GM10847 (cell line): ENCODE measurements around the gene POTEF.
"Not testable (repeated sequence)": the region's sequence is repeated elsewhere in the genome, so short reads cannot be mapped to it uniquely, and the experiment has no call there.

Source experiments
- POLR2A ChIP-seq: IDR thresholded peaks from 2 replicates; pipeline ENCODE4 v1.6.1; 2011; ENCODE audit not compliant: insufficient read length; ENCODE audit errors: extremely low read depth

Gene POTEF

DNA sequence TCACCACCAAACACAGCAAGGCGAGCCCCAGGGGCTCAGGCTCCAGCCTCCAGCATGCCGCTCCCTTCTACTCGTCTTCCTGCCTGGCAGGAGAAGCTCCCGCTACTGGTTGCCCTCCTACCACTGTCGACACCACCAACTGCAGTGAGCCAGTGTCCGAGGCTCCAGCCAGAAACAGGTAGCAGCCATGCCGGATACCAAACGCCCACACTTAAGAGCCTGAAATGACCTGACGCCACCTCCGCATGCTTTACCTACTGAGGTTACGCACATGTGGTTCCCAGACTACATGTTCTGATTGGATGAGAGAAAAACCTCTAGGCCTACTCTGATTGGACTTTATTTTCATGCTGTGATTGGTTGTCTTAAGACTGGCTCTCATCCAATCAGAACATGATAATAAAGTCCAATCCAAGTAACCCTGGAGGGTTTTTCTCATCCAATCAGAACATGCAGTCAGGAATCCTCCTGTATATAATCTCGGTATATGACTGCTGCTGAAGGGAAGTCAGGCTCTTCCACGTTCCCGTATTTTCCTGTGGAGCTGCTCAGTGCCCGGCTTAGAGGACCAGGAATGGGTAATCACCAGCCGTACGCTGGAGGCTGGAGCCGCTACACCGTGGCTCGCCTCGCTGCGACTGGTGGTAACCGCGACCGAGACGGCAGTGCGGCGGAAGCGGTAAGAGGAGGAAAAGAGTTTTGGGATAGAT, at the start of gene POTEF:
TSS of gene POTEF (minus strand) at position 103 of the 710 bp plus-strand sequence. CDS start 8,707 bp downstream, outside the sequence.
- TF ChIP-seq POLR2A = not testable (repeated sequence)

DNA sequence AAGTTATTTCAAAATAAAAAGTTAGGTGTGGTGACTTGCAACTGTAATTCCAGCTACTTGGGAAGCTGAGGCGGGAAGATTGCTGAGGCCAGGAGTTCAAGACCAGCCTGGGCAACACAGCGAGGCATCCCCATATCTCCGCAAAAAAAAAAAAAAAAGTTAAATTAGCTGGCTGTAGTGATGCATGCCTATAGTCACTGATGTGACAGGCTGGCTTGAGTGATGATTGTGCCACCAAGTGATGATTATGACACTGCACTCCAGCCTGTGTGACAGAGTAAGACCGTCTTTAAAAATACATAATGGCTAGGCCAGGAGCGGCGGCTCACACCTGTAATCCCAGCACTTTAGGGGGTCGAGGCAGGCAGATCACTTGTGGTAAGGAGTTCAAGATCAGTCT, 40.9 kb upstream of the POTEF start:
- no peak for TF ChIP-seq POLR2A

DNA sequence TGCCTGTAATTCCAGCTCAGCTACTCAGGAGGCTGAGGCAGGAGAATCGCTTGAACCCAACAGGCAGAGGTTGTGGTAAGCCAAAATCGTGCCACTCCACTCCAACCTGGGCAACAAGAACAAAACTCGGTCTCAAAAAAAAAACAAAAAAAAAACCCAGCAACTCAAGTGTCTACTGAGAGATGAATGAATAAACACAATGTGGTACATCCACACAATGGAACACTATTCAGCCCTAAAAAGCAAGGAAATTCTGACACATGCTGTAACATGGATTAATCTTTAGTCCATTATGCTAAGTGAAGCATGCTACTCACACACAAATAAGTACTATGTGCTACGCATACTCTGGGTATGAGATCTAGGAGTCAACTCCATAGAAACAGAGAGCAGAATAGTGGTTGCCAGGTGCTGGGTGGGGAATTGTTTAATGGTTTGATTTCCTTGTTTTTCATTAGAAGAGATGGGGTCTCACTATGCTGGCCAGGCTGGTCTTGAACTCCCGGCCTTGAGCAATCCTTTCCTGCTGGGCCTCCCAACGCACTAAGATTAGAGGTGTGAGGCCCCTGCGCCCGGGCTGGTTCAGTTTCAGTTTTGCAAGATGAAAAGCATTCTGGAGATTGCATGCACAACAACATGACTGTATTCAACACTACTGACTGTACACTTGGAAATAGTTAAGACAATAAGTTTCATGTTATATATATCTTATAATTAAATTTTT, 36.4 kb upstream of the POTEF start:
- TF ChIP-seq POLR2A = no peak

DNA sequence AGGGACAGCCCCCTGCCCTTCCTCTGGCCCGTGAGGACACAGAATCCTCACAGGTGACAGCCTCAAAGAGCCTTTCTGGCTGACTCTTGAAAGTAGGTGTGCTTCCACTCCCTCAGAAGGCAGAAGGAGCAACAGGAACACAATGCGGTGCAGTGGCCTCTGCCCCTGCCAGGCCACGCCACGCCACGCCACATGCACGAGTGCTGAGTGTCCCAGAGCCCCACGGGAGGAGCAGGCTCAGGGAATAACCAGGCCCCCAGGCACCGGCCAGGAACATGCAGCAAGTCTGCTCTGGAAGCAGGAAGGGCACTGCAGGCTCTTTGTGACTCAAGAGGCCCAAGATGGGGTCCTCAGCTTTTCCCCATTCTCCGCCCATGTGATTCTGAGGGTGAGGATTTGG, 33.9 kb upstream of the POTEF start:
- TF ChIP-seq POLR2A = no peak

DNA sequence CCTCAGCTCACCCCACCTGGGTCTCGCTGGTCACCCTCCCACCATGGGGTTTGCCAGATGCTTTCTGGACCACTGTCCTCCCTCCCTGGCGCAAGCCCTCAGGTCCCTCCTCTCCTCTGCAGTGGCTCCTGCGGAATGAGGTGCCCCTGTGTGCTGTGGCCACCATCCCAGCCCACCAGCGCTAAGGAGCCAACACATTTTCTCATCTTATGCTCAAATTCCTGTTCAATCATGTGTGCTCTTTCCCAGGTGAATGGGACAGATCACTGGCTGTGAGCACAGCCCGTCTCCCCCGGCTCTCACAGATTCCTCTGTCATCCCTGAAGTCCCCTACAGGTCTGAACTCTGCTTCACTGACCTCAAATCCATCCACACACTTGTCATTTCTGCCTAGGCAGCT, 31.1 kb upstream of the POTEF start:
- TF ChIP-seq POLR2A = no peak

DNA sequence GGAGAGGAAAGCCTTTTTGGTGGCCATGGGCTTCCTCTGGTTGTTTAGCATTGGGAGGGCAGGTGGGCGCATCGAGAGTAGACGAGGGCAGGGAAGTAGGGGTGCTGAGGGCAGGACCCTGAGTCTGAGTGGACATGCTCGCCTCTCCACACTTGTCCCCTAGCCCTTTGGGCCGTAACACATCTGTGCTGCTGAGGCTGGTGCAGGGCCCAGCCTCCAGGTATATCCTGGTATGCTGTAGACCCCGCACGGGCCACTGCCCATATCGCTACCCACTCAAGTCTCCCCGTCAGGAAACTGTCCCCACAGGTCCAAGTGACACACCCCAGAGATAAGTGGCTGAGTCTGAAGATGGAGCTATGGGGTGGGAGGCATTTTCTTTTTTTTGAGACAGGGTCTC, 29.6 kb upstream of the POTEF start:
- no peak for TF ChIP-seq POLR2A

DNA sequence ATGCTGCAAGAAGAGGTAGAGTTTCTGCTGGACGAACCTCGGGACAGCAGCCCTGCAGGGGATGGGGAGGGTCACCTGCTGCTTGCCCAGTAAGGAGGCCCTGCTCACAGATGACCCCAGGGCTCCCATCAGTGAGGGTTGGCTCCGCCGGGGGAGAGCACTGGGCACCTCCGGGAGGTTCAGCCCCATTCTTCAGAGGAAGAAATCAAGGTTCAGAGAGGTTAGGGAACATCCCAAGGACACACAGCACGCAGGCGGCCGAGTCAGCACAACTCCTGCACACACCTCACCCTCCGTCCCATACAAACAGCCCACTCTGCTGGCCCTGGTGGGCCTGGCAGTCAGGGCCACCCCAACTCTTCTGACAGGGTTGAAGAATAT, 27.6 kb upstream of the POTEF start:
- no peak for TF ChIP-seq POLR2A

DNA sequence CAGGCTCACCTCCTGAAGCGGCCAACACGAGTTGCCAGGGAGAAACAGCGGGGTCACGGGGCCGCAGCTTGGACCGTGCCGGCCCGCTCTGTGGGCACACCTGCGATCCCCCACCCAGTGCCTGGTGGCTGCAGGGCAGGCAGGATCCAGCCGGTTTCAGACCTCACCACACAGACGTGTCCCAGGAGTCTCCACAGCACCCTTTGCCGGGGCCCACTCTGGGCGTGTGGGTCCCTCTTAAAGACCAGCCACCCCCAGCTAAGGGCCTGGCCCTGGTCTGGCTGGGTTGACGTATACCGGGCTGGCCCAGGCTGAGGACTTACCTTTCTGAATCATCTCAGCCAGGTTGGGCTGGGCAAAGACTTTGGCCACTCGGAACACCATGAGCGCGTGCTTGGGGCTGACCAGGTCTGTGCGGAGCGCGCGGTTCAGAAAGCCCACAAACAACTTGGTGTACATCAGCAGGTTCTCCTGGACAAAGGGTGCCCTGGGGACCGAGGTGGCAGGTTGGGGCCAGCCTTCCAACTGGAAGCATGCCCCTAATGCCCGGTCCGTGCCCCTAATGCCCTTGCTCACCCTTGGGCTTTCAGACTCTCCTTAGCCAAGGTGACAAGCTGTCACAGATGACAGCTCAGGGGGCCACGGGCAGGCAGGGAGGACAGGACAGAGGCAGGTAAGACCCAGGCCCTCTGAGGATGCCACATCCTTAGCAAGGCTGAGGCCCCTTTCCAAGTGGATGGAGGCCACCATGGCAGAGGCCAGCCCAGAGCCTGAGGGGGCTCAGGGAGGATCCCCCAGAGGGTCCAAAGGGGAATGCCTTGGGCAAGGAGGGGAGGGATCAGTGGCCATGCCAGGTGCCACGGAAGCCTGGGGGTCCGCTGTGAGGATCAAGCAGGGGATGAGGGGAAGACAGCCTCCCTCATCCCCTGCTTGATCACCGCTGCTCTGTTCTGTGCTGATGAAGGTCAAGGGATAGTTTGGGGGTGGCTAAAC, 26.0 kb upstream of the POTEF start:
- no peak for TF ChIP-seq POLR2A

DNA sequence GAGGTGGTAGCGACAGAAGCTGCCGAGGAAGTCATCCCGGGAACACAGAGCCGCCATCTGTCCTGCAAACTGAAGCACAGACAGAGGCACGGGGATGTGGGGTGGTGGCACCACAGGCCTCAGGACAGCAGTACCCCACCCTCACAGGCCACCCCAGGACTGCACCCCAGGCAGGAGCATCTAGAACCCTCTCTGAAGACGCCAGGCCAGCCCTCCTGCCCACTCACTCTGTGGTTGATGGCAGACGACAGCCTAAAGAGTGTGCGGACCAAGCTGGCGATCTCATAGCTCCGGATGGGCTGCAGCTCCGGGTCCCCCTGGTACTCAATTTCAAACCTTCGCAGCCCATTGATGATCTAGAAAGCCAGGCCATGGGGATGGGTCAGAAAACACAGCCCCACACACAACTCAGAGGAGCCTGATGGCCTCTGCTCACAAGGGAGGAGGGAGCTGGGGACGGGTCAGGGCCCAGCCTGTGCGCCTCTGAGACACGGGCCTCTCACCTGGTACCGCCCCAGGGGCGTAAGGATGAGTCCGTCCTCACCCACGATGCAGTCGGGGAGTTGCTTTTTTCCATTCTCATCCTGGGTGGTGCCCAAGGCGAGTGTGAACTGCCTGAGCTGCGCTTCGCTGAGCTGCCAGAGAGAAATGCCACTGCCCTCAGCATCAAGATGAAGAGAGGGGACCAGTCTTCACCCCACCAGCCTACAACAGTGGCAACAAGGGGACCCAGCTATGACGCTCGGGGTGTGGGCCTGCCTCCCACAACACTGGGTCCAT, 24.0 kb upstream of the POTEF start:
- no peak for TF ChIP-seq POLR2A

DNA sequence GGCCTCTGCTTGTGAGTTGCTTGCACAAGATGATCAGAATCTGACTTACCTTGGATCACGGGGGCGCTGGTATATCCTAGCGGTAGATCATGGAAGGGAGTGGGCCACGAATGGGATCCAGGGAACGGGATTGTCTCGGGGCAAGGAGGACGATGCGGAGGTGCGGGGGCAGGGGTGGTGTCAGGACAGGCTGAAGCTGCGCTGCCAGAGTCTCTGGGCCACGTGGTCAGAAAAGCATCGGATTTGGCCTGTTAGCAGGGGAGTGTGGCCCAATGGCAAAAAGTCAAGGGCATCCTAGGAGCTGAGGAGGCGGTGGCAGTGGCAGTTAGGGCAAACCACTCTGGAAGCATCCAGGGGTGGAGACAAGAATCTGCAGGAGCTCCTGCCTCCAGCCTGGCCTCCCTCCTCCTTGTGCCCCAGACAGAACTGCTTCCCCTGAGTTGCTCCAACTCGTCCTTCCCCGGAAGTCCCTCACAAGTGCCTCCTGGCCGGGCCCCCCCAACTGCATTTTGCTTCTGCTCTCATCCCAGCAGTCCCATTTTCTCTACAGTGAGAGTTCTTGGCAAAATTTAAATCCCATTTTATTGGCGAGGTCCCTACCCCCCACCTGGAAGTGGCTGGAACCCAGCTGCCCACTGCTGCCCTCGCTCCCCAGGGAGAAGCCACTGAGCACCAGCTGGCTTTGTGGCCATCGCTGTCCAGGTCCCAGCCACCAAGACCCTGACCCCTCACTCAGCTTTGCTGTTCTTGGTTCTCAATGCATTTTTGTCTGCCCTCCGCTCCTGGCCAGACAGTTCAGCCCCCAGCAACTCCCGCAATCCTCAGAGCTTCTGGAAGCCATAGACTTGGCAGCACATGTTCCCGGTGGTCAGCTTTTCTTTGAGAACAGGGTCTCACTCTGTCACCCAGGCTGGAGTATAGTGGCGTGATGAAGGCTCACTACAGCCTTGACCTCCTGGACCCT, 21.4 kb upstream of the POTEF start:
- TF ChIP-seq POLR2A = no peak

DNA sequence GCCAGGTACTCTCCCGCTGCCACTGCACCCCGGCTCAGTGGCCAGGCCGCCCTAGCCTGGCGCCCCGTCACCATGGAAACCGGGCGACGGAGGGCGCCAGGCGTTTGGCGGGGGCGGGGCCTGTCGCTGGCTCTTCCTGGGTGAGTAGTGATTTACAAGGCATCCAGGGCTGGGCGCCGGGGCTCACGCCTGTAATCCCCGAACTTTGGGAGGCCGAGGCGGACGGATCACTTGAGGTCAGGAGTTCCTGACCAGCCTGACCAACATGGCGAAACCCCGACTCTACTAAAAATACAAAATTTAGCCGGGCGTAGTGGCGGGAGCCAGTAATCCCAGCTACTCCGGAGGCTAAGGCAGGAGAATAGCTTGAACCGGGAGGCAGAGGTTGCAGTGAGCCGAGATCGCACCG, 16.0 kb upstream of the POTEF start, which contains the start of gene CCDC74B:
TSS of gene CCDC74B (minus strand) at position 107 of the 409 bp plus-strand sequence. CDS start 116 bp downstream, outside the sequence.
- TF ChIP-seq POLR2A = not testable (repeated sequence)

DNA sequence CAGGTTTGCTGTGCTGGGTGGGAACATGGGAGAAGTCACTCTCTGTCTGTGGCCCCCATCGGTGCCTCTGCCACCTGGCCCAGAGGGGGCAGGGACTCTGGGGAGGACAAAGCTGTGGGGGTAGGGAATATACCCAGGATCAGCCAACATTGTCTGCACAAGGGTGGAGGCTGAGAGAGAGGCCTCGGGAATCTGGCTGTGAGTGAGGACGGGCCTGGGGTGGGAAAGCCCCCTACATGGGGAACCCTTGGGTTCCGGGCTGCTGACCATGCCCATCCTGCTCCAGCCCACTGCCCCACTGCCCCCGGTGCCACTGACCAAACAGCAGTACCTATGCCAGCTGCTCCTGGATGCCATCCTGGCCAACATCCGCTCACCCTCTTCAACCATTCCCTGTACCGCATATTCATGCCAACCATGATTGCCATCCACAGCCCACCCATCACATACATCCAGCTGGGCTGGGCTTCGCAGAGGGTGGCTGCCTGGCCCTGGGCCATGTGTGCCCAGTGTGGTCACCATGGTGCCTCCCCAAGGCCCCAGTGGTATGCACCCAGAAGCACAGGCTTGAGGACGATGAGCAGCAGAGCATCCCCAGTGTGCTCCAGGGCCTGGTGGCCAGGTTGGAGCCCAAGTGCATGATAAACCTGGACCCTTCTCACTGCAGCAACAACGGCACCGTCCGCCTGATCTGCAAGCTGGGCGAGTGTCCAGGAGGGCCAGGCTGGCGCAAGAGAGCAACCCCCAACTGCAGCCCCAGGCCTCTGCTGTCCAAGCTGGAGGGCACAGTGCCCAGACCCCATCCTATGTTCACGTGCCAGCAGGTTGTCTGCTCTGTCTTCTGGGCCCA, 6.9 kb upstream of the POTEF start:
- no peak for TF ChIP-seq POLR2A
